ENCODE data around the gene TNS2. TPM values are rescaled to one million over a fixed set of nuclear protein-coding genes. Genes with fewer than 3 reads are reported as not detected.
A peak's percentile ranks its signal among the peaks of the same experiment; 100 is the strongest.

TNS2 gene
- total and polyA plus RNA-seq, 4 donors: 56.7 to 182 (median 105) TPM

DNA sequence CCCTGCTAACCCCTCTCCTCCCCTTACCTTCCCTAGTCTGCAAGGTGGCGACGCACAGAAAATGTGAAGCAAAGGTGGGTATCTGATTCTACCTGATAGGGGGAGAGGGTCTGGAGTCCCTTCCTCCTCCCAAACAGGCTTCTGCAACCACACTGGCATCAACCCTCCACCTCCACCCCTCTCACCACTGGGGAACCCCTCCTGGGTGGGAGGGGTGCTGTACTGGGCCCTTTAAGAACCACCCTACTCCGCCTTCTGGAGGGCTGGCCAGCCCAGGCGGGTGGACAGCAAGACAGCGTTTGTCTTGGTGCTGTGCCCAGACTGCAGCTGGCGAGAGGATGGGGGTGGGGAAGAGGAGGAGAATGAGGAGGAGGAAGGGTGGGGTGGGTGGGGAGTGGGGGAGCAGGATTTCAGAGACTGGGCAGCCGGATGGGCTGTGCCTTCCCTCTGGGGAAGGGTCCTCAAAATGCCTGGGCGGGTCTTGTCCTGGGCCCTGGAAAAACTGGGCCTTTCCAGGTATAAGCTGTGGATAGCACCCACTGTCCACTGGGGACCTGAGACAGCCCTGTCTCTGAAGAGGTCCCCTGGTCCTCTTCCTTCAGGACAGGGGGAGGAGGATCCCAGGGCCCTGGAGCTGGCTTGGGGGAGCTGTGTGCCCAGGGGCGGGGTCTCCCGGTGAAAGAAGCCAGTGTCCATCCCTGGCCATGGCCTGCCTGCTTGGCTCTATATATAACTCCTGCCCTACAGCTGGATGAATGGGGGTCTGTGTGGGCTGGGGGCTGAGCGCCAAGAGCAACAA lies 2.8 kb downstream of the TNS2 start:
- ATAC-seq (ENCODE audit: insufficient read depth, low FRiP score) (no peak), DNase-seq (peak; percentile 95 to 98 (median 95))
- Histone ChIP-seq H3K4me1 (ENCODE audit: control insufficient read depth in 5 of 5, insufficient read depth in 5 of 5, low read length in 5 of 5) (peaks cover 9 to 66% (median 26%) of the 10 kb centered on the region in 5 donors), H3K27me3 (ENCODE audit: control insufficient read depth in 3 of 3, insufficient read depth in 3 of 3, low read length in 2 of 3) (no peaks in the 10 kb centered on the region), H3K4me3 (no peak overlapping the region), H3K36me3 (ENCODE audit: control insufficient read depth in 4 of 4, insufficient read depth in 4 of 4, low read length in 4 of 4) (peaks cover 0 to 28% (median 19%) of the 10 kb centered on the region in 4 donors), H3K27ac (ENCODE audit: low read depth in 1 of 2, low read length in 1 of 2) (peak overlapping the region; percentile 89 to 96), H3K9ac (ENCODE audit: insufficient read depth in 1 of 2, low read length in 2 of 2) (no peak overlapping the region), H3K9me3 (ENCODE audit: control insufficient read depth in 4 of 4, insufficient read depth in 3 of 4, low read length in 3 of 4) (no peaks in the 10 kb centered on the region)
- WGBS, 2 donors: 43 to 59% methylated on average over 11 of the region's 11 CpGs
- no peak for TF ChIP-seq CTCF (IDR thresholded peaks at IDR 0.05; ENCODE audit: control extremely low read depth, extremely low read depth)

DNA sequence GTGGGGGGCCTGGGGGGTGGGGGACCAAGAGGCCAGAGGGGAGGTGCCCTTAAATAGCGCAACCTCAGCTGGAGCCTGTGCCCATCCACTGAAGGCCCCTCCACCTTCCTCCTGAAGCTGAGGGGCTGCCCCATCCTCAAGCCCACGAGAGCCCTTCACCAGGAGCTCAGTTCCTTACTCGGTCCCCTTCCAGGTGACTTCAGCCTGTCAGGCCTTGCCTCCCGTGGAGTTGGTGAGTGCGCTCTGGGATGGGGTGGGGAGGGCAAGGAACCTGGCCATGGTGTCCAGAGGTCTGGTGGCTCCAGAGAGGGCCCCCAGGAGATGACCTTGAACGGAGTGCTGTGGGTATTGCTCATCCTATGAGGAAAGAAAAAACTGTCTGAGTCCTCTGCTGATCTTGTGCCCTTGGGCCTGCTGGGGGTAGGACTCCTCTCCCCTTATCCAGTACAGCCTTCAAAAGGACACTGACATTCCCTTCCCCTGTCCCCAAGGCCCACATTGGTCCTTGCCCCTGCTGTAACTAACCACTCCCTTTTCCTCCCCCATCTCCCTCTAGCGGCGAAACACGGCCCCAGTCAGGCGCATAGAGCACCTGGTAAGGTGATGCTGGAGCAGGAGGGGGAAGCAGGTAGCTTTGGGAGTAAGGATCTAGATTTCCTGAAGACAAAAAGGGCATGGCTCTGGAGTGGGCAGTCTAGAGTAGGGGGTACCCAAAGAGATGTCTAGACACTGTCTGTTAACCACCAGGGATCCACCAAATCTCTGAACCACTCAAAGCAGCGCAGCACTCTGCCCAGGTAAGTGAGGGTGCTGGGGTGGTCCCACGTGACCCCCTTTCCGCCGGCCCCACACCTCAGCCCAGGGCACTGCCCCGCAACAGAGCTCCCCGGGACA lies 3.6 kb downstream of the TNS2 start:
- DNase-seq (peak; percentile 59 to 73 (median 66)), ATAC-seq (ENCODE audit: insufficient read depth, low FRiP score) (no peak)
- H3K9ac ChIP-seq (ENCODE audit: insufficient read depth in 1 of 2, low read length in 2 of 2): peak overlapping the region in 1 of 2 donors; percentile 11
- no peaks in the 10 kb centered on the region for H3K27me3 ChIP-seq (ENCODE audit: control insufficient read depth in 3 of 3, insufficient read depth in 3 of 3, low read length in 2 of 3)
- TF ChIP-seq CTCF (IDR thresholded peaks at IDR 0.05; ENCODE audit: control extremely low read depth, extremely low read depth): peak; percentile 22
- no peak overlapping the region for H3K4me3 ChIP-seq
- H3K9me3 ChIP-seq (ENCODE audit: control insufficient read depth in 4 of 4, insufficient read depth in 3 of 4, low read length in 3 of 4): no peaks in the 10 kb centered on the region
- H3K27ac ChIP-seq (ENCODE audit: low read depth in 1 of 2, low read length in 1 of 2): peak overlapping the region; percentile 79
- 42 to 46% methylated on average over 12 to 16 of the region's 16 CpGs for WGBS, 2 donors
- peaks cover 8 to 60% (median 26%) of the 10 kb centered on the region in 5 donors for H3K4me1 ChIP-seq (ENCODE audit: control insufficient read depth in 5 of 5, insufficient read depth in 5 of 5, low read length in 5 of 5)
- H3K36me3 ChIP-seq (ENCODE audit: control insufficient read depth in 4 of 4, insufficient read depth in 4 of 4, low read length in 4 of 4): peaks cover 0 to 36% (median 26%) of the 10 kb centered on the region in 4 donors

DNA sequence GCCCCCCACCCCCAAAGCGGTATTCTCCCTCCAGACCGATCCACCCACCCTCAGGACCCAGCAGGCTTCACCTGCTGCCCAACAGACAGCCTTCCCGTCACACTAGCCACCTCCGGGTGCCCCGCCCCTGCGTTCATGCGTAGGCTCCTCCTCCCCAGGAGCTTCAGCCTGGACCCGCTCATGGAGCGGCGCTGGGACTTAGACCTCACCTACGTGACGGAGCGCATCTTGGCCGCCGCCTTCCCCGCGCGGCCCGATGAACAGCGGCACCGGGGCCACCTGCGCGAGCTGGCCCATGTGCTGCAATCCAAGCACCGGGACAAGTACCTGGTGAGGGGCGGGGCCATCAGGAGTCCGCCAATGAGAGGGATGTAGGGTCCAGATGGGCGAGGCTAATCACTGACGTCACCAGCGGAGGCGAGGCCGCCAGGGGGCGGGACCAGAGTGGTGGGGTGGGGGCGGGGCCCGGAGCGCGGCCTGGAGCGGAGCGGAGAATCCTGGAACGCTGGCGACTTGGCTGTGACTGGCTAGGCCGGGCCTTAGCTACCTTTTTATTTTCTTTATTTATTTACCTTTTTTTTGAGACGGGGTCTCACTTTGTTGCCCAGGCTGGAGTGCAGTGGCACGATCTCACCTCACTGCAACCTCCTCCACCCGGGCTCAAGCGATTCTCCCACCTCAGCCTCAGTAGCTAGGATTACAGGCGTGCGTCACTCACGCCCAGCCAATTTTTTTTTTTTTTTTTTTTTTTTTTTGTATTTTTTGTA lies 4.4 kb downstream of the TNS2 start:
- H3K4me1 ChIP-seq (ENCODE audit: control insufficient read depth in 5 of 5, insufficient read depth in 5 of 5, low read length in 5 of 5): peaks cover 3 to 51% (median 23%) of the 10 kb centered on the region in 5 donors
- 10 to 18% methylated on average over 42 to 48 of the region's 48 CpGs for WGBS, 2 donors
- ATAC-seq (ENCODE audit: insufficient read depth, low FRiP score) (peak; percentile 68), DNase-seq (peak; percentile 96)
- no peaks in the 10 kb centered on the region for H3K27me3 ChIP-seq (ENCODE audit: control insufficient read depth in 3 of 3, insufficient read depth in 3 of 3, low read length in 2 of 3)
- H3K9ac ChIP-seq (ENCODE audit: insufficient read depth in 1 of 2, low read length in 2 of 2): peak overlapping the region in 1 of 2 donors; percentile 11
- H3K4me3 ChIP-seq: peak overlapping the region; percentile 39
- H3K9me3 ChIP-seq (ENCODE audit: control insufficient read depth in 4 of 4, insufficient read depth in 3 of 4, low read length in 3 of 4): no peaks in the 10 kb centered on the region
- peaks cover 0 to 37% (median 32%) of the 10 kb centered on the region in 4 donors for H3K36me3 ChIP-seq (ENCODE audit: control insufficient read depth in 4 of 4, insufficient read depth in 4 of 4, low read length in 4 of 4)
- peak overlapping the region; percentile 79 for H3K27ac ChIP-seq (ENCODE audit: low read depth in 1 of 2, low read length in 1 of 2)
- TF ChIP-seq CTCF (IDR thresholded peaks at IDR 0.05; ENCODE audit: control extremely low read depth, extremely low read depth): no peak
